Subcutaneous abdominal adipose tissue (tissue), 5 donors: ENCODE measurements around the gene TCF12.

Experiments used
- H3K27ac ChIP-seq: one replicate; pipeline ENCODE4 v1.7.0; 2013; ENCODE audit warnings: low read depth, mild to moderate bottlenecking, inconsistent platforms, low read length, moderate library complexity
- H3K27me3 ChIP-seq, 5 donors: one replicate each; pipeline ENCODE4 v1.7.0; 2013; ENCODE audit warnings: low read length in 5 of 5, inconsistent platforms in 1 of 5; ENCODE audit not compliant: control insufficient read depth in 5 of 5, insufficient read depth in 4 of 5
- H3K36me3 ChIP-seq, 5 donors: one replicate each; pipeline ENCODE4 v1.7.0; 2013; ENCODE audit warnings: low read length in 5 of 5; ENCODE audit not compliant: control insufficient read depth in 5 of 5, insufficient read depth in 5 of 5
- H3K4me1 ChIP-seq, 5 donors: one replicate each; pipeline ENCODE4 v1.7.0; 2013; ENCODE audit warnings: low read length in 5 of 5, mild to moderate bottlenecking in 3 of 5, moderate library complexity in 1 of 5; ENCODE audit not compliant: control insufficient read depth in 5 of 5, insufficient read depth in 5 of 5
- H3K4me3 ChIP-seq, 5 donors: one replicate each; pipeline ENCODE4 v1.7.0; 2013; ENCODE audit warnings: low read length in 5 of 5, low read depth in 1 of 5
- H3K9ac ChIP-seq, 5 donors: one replicate each; pipeline ENCODE4 v1.7.0; 2013; ENCODE audit warnings: low read length in 5 of 5, mild to moderate bottlenecking in 4 of 5, moderate library complexity in 3 of 5
- H3K9me3 ChIP-seq, 5 donors: one replicate each; pipeline ENCODE4 v1.7.0; 2013; ENCODE audit warnings: low read length in 5 of 5; ENCODE audit not compliant: control insufficient read depth in 5 of 5
- donor health status: healthy.
- donor health status: healthy.
- donor health status: healthy.
- donor health status: healthy.
- donor health status: healthy.

TCF12 gene

DNA sequence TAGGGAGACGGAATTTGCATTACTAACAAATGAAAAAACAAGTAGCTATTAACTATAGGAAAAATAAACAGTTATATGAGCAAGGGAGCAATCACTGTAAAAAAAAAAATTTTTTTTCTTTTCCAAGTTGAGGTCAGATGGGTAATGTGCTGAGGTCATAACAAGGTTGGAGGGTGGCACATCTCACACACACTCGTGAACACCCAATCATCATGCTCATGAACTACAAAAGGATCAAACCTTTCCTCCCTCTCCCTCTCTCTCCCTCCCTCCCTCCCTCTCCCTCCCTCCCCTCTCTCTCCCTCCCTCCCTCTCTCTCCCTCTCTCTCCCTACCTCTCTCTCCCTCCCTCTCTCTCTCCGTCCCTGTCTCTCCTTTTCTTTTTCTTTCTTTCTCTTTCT lies 360.0 kb downstream of the TCF12 start:
- Histone ChIP-seq H3K27ac (no peak overlapping the region), H3K36me3 (peaks cover 30 to 54% (median 42%) of the 10 kb centered on the region in 5 donors), H3K4me3 (no peak overlapping the region), H3K27me3 (no peaks in the 10 kb centered on the region), H3K9me3 (no peaks in the 10 kb centered on the region), H3K4me1 (no peaks in the 10 kb centered on the region), H3K9ac (no peak overlapping the region)

DNA sequence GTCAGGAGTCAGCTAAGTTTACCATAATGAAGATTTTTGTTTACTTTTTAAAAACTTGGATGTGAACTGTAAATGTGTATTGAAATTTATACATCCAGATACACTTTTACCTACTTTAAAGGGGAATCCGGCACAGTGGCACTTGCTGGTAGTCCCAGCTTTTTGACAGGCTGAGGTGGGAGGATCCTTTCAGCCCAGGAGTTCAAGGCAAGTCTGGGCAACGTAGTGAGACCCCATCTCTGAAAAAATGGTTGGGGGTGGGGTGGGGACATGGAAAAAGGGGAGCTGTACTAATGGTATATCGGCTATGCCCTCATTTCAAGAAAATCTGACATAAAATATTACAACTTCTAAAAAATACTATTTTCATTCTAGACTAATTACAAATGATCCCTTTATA lies 362.0 kb downstream of the TCF12 start:
- no peak overlapping the region for H3K4me3 ChIP-seq
- H3K9me3 ChIP-seq: no peaks in the 10 kb centered on the region
- H3K27ac ChIP-seq: no peak overlapping the region
- H3K27me3 ChIP-seq: no peaks in the 10 kb centered on the region
- peaks cover 18 to 45% (median 34%) of the 10 kb centered on the region in 5 donors for H3K36me3 ChIP-seq
- H3K9ac ChIP-seq: no peak overlapping the region
- no peaks in the 10 kb centered on the region for H3K4me1 ChIP-seq

DNA sequence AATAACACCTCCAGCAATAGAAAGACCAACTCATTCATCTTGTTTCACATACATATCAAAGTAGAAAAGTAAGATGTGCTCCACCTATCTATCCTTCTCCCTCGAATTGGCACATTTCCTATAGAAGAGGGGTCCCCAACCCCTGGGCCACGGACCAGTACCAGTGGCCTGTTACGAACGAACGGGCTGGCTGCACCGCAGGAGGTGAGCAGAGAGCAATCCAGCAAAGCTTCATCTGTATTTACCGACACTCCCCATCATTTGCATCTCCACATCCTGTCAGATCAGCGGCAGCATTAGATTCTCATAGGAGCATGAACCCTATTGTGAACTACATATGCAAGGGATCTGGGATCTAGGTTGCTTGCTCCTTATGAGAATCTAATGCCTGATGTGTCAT lies 362.9 kb downstream of the TCF12 start:
- Histone ChIP-seq H3K27ac (no peak overlapping the region), H3K27me3 (no peaks in the 10 kb centered on the region), H3K9ac (no peak overlapping the region), H3K4me1 (no peaks in the 10 kb centered on the region), H3K36me3 (peaks cover 17 to 45% (median 38%) of the 10 kb centered on the region in 5 donors), H3K4me3 (no peak overlapping the region), H3K9me3 (no peaks in the 10 kb centered on the region)

DNA sequence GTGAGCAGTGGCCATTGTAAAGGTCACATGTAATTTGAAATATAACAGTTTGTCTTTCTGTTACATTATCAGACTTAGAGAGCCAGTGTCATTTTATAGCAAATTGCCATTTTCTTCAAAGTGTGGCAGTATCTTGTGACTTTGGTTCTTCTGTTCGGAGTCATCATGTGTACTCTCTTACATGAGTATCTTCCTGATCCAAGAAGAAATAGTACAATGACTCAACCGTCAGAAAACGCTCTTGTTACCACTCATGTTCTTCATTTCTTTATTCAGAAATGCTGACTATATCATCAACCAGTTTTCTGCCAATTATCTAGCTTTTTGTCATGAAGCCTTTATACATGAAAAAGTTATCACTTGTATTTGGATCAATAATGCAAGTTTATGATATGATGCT lies 364.2 kb downstream of the TCF12 start:
- Histone ChIP-seq H3K36me3 (peaks cover 23 to 54% (median 45%) of the 10 kb centered on the region in 5 donors), H3K9me3 (no peaks in the 10 kb centered on the region)

DNA sequence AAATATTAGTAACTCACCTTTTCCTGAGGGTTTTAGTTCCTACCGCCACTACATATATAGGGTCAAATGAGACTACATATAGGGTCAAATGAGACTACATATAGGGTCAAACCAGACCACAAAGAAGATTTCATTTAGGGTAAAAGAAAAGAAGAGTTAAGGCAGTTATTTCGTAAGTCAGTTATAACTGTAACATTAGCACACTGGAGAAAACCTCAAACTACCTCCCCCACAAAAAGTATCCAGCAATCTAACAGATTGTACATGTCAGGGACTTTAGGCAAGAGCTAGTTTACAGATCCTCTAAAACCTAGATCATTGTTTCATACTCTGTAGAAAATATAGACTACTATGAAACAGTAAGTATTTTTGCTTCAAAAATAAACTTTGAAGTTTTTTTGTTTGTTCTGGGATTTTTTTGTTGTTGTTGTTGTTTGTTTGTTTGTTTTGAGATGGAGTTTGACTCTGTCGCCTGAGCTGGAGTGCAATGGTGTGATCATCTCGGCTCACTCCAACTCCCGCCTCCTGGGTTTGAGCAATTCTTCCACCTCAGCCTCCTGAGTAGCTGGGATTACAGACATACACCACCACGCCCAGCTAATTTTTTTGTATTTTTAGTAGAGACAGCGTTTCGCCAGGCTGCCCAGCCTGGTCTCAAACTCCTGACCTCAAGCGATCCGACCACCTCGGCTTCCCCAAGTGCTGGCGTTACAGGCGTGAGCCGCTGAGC lies 365.5 kb downstream of the TCF12 start:
- no peaks in the 10 kb centered on the region for H3K9me3 ChIP-seq
- H3K4me1 ChIP-seq: no peaks in the 10 kb centered on the region
- H3K27ac ChIP-seq: no peak overlapping the region
- no peaks in the 10 kb centered on the region for H3K27me3 ChIP-seq
- no peak overlapping the region for H3K4me3 ChIP-seq
- H3K36me3 ChIP-seq: peaks cover 23 to 55% (median 45%) of the 10 kb centered on the region in 5 donors
- peak overlapping the region in 1 of 5 donors; percentile 11 for H3K9ac ChIP-seq

More for the DNA sequence above, 364.2 kb downstream of the TCF12 start:
- Histone ChIP-seq H3K4me3 (no peak overlapping the region), H3K27ac (no peak overlapping the region), H3K27me3 (no peaks in the 10 kb centered on the region), H3K9ac (no peak overlapping the region), H3K4me1 (no peaks in the 10 kb centered on the region)

DNA sequence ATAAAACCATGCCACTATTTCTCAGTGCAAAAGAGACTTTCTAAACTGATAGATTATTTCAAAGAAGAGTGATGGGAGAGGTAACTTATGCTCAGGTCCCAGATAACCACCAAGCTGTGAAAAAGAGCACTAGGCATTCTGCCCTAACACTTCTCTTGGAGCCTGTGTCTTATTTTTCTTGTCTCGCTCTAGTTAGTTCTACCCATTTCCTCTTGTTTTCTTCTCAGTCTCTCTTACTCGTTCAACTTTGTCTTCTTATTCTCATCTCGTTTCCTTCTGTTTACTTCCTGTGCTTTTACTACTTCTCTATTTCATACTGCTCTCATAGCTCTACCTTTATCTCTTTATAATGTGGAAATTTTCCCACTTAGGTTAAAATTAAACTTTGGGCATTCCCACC lies 366.1 kb downstream of the TCF12 start:
- Histone ChIP-seq H3K27ac (no peak overlapping the region), H3K4me3 (no peak overlapping the region), H3K27me3 (no peaks in the 10 kb centered on the region), H3K9ac (peak overlapping the region in 1 of 5 donors; percentile 11), H3K4me1 (peaks cover 0 to 2% (median 0%) of the 10 kb centered on the region in 5 donors), H3K9me3 (no peaks in the 10 kb centered on the region), H3K36me3 (peaks cover 19 to 55% (median 42%) of the 10 kb centered on the region in 5 donors)

DNA sequence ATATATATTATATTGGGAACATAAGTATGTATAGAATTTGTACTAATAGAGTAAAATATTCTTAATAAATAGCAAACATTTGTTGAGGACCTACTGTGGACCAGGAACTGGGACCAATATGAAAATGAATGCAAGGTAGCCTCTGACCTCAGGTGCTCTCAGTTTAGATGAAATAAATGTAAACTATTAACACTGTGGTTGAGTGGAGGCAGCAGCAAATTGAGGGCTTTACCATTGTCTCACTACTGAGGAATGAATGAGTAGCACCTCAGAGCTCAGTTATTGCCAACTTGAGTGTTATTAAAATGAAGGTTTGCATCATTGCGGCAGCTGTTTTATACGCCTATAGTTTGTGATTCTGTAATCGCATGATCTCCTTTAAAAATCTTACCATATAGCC lies 366.9 kb downstream of the TCF12 start:
- no peaks in the 10 kb centered on the region for H3K27me3 ChIP-seq
- no peak overlapping the region for H3K9ac ChIP-seq
- no peaks in the 10 kb centered on the region for H3K9me3 ChIP-seq
- peaks cover 0 to 2% (median 0%) of the 10 kb centered on the region in 5 donors for H3K4me1 ChIP-seq
- H3K27ac ChIP-seq: no peak overlapping the region
- peaks cover 19 to 56% (median 42%) of the 10 kb centered on the region in 5 donors for H3K36me3 ChIP-seq
- H3K4me3 ChIP-seq: no peak overlapping the region

DNA sequence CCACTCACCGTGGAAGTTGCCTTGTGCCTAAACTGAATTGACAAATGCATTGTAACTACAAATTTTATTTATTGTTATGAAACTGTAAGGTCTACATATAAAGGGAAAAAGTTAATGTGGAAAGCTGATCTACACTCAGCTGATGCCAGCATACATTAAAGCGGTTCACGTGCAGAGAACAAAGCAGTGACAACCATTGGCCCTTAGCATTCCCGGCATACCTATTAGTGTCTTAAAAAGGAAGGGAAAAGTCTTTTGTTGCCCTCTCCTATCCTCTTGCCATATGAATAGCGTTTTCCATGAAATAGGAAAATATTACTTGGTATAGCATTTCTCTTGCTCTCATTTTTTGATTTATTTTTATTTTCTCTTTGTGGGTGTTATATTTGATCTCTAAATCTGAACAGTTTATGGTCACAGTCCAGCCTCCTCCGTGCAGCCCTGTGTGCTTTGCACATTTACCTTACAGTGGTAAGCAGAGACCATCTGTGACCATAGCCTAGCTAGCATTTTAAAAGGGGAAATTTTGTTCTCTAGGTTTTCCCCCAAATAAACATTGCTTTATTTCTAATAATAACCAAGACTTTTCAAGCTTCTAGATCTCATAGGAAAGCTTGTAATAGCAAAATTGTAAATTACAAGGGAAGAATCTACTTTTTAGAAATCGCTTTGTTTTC lies 368.1 kb downstream of the TCF12 start:
- Histone ChIP-seq H3K9me3 (no peaks in the 10 kb centered on the region), H3K27ac (no peak overlapping the region), H3K9ac (no peak overlapping the region), H3K36me3 (peaks cover 17 to 58% (median 46%) of the 10 kb centered on the region in 5 donors), H3K27me3 (no peaks in the 10 kb centered on the region), H3K4me1 (peaks cover 0 to 2% (median 0%) of the 10 kb centered on the region in 5 donors), H3K4me3 (no peak overlapping the region)

DNA sequence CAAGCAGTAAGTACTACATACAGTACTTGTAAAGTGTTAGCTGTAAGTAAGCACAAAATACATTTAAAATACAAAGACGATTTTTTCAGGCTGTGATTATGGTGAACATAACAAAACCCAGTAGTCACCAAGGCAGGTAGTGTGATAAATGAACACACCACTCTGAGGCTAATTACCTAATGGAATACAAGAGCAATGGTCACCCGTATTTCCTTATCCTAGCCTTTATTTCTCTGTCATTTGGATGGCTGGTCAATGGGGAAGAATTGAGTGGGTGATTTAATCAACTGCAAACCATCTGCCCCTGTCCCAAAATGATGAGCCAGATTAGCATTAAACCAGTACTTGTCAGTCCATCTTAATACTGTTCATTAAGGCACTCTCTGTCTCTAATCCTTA lies 368.7 kb downstream of the TCF12 start:
- Histone ChIP-seq H3K9me3 (no peaks in the 10 kb centered on the region), H3K9ac (no peak overlapping the region), H3K4me1 (peaks cover 0 to 2% (median 0%) of the 10 kb centered on the region in 5 donors), H3K4me3 (no peak overlapping the region), H3K27ac (no peak overlapping the region), H3K36me3 (peaks cover 17 to 57% (median 42%) of the 10 kb centered on the region in 5 donors), H3K27me3 (no peaks in the 10 kb centered on the region)

DNA sequence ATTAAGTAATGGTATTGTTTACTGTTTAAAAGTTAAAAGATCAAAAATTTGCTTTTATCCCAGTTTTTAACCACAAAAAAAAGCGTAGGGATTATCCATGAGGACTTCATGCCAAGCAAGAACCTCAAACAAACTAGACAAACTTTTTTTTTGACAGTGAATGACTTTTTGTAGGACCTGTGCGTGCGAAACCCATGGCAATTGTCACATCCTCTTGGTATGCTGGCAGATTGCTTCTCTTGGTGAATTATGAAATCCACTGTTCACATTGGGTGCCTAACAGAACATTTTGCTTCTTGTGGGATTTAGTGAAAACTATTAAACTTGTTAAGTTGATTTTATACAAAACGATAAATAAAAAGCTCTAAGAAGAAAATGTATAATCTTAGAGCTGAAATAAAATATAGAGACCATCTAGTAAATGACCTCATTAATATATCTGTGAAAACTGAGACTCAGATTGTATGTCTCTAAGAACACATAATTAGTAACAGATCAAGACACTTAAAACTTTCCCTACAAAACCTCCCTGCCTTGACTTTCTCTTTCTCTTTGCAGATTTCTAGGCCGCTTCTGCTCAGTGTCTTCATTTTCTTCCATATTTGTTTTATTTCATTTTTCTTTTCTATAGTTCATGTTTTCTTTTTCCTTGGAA lies 370.6 kb downstream of the TCF12 start:
- Histone ChIP-seq H3K4me1 (peaks cover 0 to 2% (median 0%) of the 10 kb centered on the region in 5 donors), H3K9ac (no peak overlapping the region), H3K9me3 (no peaks in the 10 kb centered on the region), H3K27me3 (no peaks in the 10 kb centered on the region), H3K27ac (no peak overlapping the region), H3K36me3 (peaks cover 9 to 41% (median 27%) of the 10 kb centered on the region in 5 donors), H3K4me3 (no peak overlapping the region)
